Measurements from ENCODE around the gene AEN. TPM values are rescaled to one million over a fixed set of nuclear protein-coding genes. Genes with fewer than 3 reads are reported as not detected.

The AEN gene
- total RNA-seq, 4 donors from 2014 or later: 21.6 to 32.8 (median 27.3) TPM

DNA sequence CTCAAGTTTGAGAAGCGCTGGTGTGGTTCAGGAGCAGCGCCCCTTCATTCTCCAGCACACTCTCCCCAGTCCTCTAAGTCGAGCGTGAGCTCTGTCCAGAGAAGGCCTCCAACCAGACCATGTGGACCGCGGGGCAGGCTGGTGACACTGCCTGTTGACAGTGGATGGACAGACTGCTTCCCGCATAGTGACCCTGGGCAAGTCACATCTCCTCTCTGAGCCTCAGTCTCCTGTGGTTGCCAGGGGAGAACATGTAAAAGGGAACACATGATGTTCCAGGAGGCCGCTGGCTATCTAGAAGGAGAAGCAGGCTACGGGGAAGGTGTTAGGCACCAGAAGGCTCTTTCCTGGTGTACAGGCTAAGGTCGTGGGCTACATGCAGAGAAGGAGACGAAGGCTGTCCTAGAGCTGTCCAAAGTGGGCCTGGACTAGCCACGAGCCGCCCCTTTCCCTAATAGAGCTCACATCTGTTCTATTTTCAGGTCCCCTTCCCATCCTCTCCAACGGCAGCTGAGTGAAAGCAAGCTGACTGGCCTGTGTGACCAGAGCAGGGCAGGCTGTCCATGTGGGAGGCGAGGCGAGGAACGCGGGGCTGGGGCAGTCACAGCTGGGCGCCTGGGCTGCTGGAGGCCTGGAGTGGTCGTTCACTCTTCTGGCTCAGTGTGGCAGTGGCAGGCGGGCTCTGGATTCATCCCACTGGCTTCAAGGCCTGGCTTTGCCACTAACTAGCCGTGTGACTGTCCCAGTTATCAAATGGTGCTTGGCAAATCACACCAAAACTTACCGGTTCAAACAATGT is 28.8 kb downstream of the AEN start:
- Histone ChIP-seq H3K27ac (peak overlapping the region in 2 of 3 donors; percentile 4 to 28), H3K27me3 (no peaks in the 10 kb centered on the region), H3K36me3 (no peaks in the 10 kb centered on the region), H3K4me3 (replicated peaks in 1 of 3) (no peak overlapping the region), H3K9me3 (no peaks in the 10 kb centered on the region), H3K4me1 (peaks cover 17 to 31% of the 10 kb centered on the region in 2 donors)
- intact Hi-C loops (cut with DNase I): no loop called here
- DNase-seq: peak in 1 of 2 donors; percentile 71
- TF ChIP-seq CTCF (IDR thresholded peaks at IDR 0.05): no peak
- TF ChIP-seq POLR2A (IDR thresholded peaks at IDR 0.05): no peak
- WGBS, 2 donors: 78 to 80% methylated on average over 16 to 23 of the region's 23 CpGs

DNA sequence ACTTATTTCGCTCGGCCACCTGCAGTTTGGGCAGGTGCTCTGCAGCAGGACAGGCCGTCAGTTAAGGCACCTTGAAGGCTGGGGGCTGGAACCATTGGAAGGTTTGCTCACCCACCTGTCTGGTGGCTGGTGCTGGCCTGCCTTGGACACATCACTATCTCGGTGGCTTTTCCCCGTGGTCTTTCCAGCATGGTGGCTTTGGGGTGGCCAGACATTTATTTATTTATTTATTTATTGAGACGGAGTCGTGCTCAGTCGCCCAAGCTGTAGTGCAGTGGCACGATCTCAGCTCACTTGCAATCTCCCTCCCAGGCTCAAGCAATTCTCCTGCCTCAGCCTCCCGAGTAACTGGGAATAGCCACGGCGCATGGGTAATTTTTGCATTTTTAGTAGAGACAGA is 29.4 kb downstream of the AEN start:
- no peak for TF ChIP-seq POLR2A (IDR thresholded peaks at IDR 0.05)
- TF ChIP-seq CTCF (IDR thresholded peaks at IDR 0.05): no peak
- Histone ChIP-seq H3K27me3 (no peaks in the 10 kb centered on the region), H3K9me3 (no peaks in the 10 kb centered on the region), H3K4me3 (replicated peaks in 1 of 3) (no peak overlapping the region), H3K4me1 (peaks cover 17 to 31% of the 10 kb centered on the region in 2 donors), H3K27ac (peak overlapping the region in 1 of 3 donors; percentile 4), H3K36me3 (no peaks in the 10 kb centered on the region)
- no peak for DNase-seq
- intact Hi-C loops (cut with DNase I): no loop called here
- WGBS, 2 donors: 94% methylated on average over 12 of the region's 12 CpGs

- H3K36me3 ChIP-seq: no peaks in the 10 kb centered on the region
- H3K27me3 ChIP-seq: no peaks in the 10 kb centered on the region
- WGBS, 2 donors: 93 to 94% methylated on average over 7 of the region's 7 CpGs
- no peak for DNase-seq
- H3K9me3 ChIP-seq: no peaks in the 10 kb centered on the region
- no peak for TF ChIP-seq POLR2A (IDR thresholded peaks at IDR 0.05)
- TF ChIP-seq CTCF (IDR thresholded peaks at IDR 0.05): no peak
- H3K4me1 ChIP-seq: peaks cover 17 to 31% of the 10 kb centered on the region in 2 donors
- no peak overlapping the region for H3K27ac ChIP-seq
- H3K4me3 ChIP-seq (replicated peaks in 1 of 3): no peak overlapping the region
- intact Hi-C loops (cut with DNase I): no loop called here
These were observed 30.1 kb downstream of the AEN start for GRCh38 chr15:88651136-88651732.

DNA sequence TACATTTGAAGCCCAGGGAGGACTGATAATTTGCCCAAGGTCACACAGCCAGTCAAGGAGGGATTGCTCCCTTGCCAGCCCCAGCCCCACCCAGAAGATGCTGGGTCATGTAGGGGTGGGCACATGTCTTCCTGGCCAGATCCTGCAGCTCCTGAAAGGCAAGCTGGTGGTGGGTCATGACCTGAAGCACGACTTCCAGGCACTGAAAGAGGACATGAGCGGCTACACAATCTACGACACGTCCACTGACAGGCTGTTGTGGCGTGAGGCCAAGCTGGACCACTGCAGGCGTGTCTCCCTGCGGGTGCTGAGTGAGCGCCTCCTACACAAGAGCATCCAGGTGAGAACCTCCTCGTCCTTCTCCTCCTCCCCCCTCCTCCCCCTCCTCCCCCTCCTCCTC is 30.8 kb downstream of the AEN start:
- Histone ChIP-seq H3K4me3 (replicated peaks in 1 of 3) (no peak overlapping the region), H3K4me1 (peaks cover 17 to 29% of the 10 kb centered on the region in 2 donors), H3K27me3 (no peaks in the 10 kb centered on the region), H3K36me3 (no peaks in the 10 kb centered on the region), H3K27ac (no peak overlapping the region), H3K9me3 (no peaks in the 10 kb centered on the region)
- WGBS, 2 donors: 91 to 94% methylated on average over 8 to 9 of the region's 9 CpGs
- TF ChIP-seq POLR2A (IDR thresholded peaks at IDR 0.05) (no peak), CTCF (IDR thresholded peaks at IDR 0.05) (no peak)
- no peak for DNase-seq
- intact Hi-C loops (cut with DNase I): no loop called here

Measured in thyroid gland (tissue), 4 donors.